ENCODE results near the gene GRK6. TPM values are rescaled to one million over a fixed set of nuclear protein-coding genes. Genes with fewer than 3 reads are reported as not detected.

GRK6 gene
- total RNA-seq, 1 donor from 2014 or later, result 28.7 TPM

- Histone ChIP-seq H3K4me1 (peaks cover 34% of the 10 kb centered on the region), H3K9me3 (no peaks in the 10 kb centered on the region), H3K27ac (no peak overlapping the region), H3K36me3 (peaks cover 0 to 51% of the 10 kb centered on the region in 2 donors), H3K4me3 (no peak overlapping the region), H3K27me3 (no peaks in the 10 kb centered on the region)
- no peak for DNase-seq (ENCODE audit: extremely low spot score in 2 of 2)
- TF ChIP-seq CTCF (IDR thresholded peaks at IDR 0.05) (no peak), POLR2AphosphoS5 (IDR thresholded peaks at IDR 0.05; ENCODE audit: insufficient read depth in 1 of 2, low read depth in 1 of 2) (no peak), POLR2A (IDR thresholded peaks at IDR 0.05) (no peak)
- intact Hi-C loops (cut with DNase I), result no loop called here
Observed at GRCh38 chr5:177432839-177433657, 6.6 kb downstream of the GRK6 start.

- Histone ChIP-seq H3K9me3 (no peaks in the 10 kb centered on the region), H3K4me1 (peaks cover 28% of the 10 kb centered on the region), H3K27me3 (no peaks in the 10 kb centered on the region), H3K27ac (no peak overlapping the region), H3K4me3 (no peak overlapping the region), H3K36me3 (peaks cover 0 to 51% of the 10 kb centered on the region in 2 donors)
- TF ChIP-seq POLR2A (IDR thresholded peaks at IDR 0.05) (no peak), CTCF (IDR thresholded peaks at IDR 0.05) (no peak), POLR2AphosphoS5 (IDR thresholded peaks at IDR 0.05; ENCODE audit: insufficient read depth in 1 of 2, low read depth in 1 of 2) (no peak)
- DNase-seq (ENCODE audit: extremely low spot score in 2 of 2), result no peak
- intact Hi-C loops (cut with DNase I), result no loop called here
Observed at GRCh38 chr5:177433658-177434217, 7.3 kb downstream of the GRK6 start.

GRCh38 chr5:177434437-177434836 is 8.0 kb downstream of the GRK6 start:
- H3K27ac ChIP-seq, result no peak overlapping the region

GRCh38 chr5:177434942-177435738 is 8.7 kb downstream of the GRK6 start:
- no peaks in the 10 kb centered on the region for H3K9me3 ChIP-seq
- TF ChIP-seq POLR2A (IDR thresholded peaks at IDR 0.05) (no peak), POLR2AphosphoS5 (IDR thresholded peaks at IDR 0.05; ENCODE audit: insufficient read depth in 1 of 2, low read depth in 1 of 2) (no peak)
- H3K27me3 ChIP-seq, result no peaks in the 10 kb centered on the region
- H3K4me3 ChIP-seq, result no peak overlapping the region
- intact Hi-C loops (cut with DNase I), result no loop called here
- H3K27ac ChIP-seq, result no peak overlapping the region
- peaks cover 0 to 51% of the 10 kb centered on the region in 2 donors for H3K36me3 ChIP-seq
- no peak for DNase-seq (ENCODE audit: extremely low spot score in 2 of 2)
- H3K4me1 ChIP-seq, result peaks cover 15% of the 10 kb centered on the region

More at GRCh38 chr5:177434437-177434836, 8.0 kb downstream of the GRK6 start:
- DNase-seq (ENCODE audit: extremely low spot score in 2 of 2), result no peak
- Histone ChIP-seq H3K27me3 (no peaks in the 10 kb centered on the region), H3K36me3 (peaks cover 0 to 51% of the 10 kb centered on the region in 2 donors), H3K4me1 (peaks cover 21% of the 10 kb centered on the region), H3K9me3 (no peaks in the 10 kb centered on the region), H3K4me3 (no peak overlapping the region)
- TF ChIP-seq POLR2A (IDR thresholded peaks at IDR 0.05) (no peak), POLR2AphosphoS5 (IDR thresholded peaks at IDR 0.05; ENCODE audit: insufficient read depth in 1 of 2, low read depth in 1 of 2) (no peak), CTCF (IDR thresholded peaks at IDR 0.05) (no peak)
- intact Hi-C loops (cut with DNase I), result no loop called here

- intact Hi-C loops (cut with DNase I), result no loop called here
- DNase-seq (ENCODE audit: extremely low spot score in 2 of 2), result no peak
- H3K9me3 ChIP-seq, result no peaks in the 10 kb centered on the region
- TF ChIP-seq CTCF (IDR thresholded peaks at IDR 0.05) (no peak), POLR2AphosphoS5 (IDR thresholded peaks at IDR 0.05; ENCODE audit: insufficient read depth in 1 of 2, low read depth in 1 of 2) (no peak), POLR2A (IDR thresholded peaks at IDR 0.05) (no peak)
- H3K27ac ChIP-seq, result no peak overlapping the region
- H3K4me1 ChIP-seq, result peaks cover 6% of the 10 kb centered on the region
- H3K27me3 ChIP-seq, result no peaks in the 10 kb centered on the region
- H3K4me3 ChIP-seq, result no peak overlapping the region
- H3K36me3 ChIP-seq, result peaks cover 0 to 56% of the 10 kb centered on the region in 2 donors
Observed at GRCh38 chr5:177435847-177436536, 9.5 kb downstream of the GRK6 start.

Data from vagina (tissue), 2 donors.